HuH-7.5 (cell line): ENCODE data around the gene JMY.
A peak's percentile ranks its signal among the peaks of the same experiment; 100 is the strongest.
"Not testable (repeated sequence)": the region's sequence is repeated elsewhere in the genome, so short reads cannot be mapped to it uniquely, and the experiment has no call there.

ENCODE experiments used
- DNase-seq: peaks from one replicate; pipeline ENCODE4 v3.0.0; 2011; ENCODE audit warnings: low spot score

JMY gene

DNA sequence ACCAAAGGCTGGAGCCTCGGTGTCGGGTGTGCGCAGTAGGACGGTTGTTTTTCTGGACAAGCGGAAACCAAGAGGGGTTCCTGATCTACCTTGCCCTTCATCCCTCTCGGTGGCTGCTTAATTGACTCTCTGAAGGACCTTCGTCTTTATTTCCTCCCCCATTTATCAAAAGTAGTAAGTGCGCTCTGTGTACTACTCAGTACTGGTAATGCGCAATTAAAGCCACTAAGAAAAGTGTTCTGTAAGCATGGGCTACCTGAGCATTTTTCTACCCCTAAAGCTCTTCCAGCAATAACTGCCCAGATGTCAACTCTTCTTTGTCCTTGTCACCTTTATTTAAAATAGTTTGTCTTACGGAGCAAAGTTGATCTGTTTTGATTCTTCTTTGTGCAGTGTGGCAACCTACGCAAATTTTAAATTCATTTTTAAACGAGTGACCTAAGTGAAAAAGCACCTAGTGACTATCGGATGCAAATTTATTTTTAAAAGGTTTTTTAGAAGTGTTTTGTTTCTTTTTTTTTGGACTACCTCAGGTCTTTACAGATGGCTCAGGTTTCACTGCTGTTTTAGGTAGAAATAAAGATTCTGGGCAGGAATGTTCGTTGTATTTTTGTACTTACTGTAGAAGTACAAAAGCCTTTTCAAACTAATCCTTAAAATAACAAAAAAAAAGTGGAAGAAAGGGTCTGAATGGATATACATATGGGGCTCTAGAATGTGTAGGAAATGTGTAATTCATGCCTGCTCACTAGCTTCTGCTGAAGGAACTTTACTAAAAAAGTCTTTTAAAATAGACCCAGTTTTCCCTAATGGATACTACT is 2.0 kb downstream of the JMY start:
- DNase-seq, result no peak

DNA sequence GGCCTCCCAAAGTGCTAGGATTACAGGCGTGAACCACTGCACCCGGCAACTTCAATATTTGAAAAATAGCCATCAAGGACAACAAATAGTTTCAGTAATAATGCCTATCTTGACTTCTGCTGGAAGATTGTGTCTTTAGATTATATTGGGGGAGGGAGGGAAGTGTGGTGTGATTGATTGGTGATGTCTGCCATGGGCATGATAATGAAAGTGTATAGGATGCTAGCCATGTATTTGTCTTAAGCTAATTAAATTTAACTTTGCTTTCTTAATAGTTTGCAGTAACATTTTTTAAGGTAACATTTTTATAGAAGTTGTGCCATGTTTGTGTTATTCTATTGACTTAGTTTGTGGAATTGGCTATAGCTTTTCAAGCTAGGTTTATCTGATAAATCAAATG is 4.6 kb downstream of the JMY start:
- DNase-seq, result no peak

DNA sequence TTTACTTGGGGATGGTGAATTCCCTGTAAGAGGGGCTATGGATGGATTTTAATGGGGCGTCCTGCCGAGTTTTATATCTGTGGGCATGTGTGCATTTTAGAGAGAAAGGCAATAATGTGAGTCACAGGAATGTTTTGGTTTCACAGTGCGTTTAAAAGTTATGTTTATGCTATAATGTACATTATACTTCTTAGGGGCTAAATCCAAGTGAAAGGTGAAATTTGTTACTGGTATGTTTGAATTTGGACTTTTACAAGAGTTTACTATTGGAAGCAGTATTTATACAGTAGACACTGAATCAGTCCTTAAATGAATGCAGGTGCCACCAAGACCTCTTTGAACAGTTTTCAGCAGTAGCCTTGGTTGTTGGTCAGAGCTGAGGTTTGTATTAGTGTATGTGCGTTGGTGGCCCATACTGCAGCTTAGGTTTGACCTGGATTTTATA is 5.6 kb downstream of the JMY start:
- DNase-seq, result no peak

- DNase-seq, result no peak
Observed at GRCh38 chr5:79242242-79243039, 6.5 kb downstream of the JMY start.

DNA sequence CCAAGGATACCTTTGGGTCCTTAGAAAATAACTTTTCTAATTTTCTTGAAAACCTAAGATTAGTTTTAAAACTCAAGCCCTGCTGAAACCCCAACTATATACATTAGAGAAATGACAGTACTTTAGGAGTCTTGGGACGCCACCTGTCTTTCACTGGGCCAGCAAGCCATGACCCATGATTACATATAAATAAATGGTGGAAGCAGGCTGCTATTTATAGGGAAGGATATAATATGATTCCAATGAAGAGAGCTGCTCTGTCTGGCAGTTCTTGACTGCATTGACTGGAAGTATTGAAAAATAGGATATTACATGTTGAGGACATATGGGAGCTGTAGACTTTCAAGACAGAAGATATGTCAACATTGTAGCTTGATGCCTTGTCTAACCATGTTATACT is 7.3 kb downstream of the JMY start:
- no peak for DNase-seq

- not testable (repeated sequence) for DNase-seq
Observed at GRCh38 chr5:79254067-79254466, 18.1 kb downstream of the JMY start.

GRCh38 chr5:79255786-79256557 is 20.0 kb downstream of the JMY start:
- peak; percentile 18 for DNase-seq

DNA sequence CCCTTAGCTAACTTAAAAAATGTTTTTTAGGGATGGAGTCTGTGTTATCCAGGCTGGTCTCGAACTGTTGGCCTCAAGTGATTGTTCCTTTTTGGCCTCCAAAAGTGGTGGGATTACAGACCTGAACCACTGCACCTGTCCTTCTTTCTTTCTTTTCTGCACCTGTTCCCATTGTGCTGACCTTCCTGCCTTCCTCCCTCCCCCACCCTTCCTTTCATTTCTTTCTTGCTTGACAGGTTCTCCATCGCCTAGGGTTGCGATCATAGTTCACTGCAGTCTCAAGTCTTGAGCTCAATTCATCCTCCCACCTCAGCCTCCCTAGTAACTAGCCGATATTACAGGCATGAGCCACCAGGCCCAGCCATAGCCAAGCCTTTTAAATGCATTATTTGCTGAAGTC is 20.6 kb downstream of the JMY start:
- DNase-seq, result no peak

- no peak for DNase-seq
Observed at GRCh38 chr5:79257314-79257713, 21.4 kb downstream of the JMY start.

DNA sequence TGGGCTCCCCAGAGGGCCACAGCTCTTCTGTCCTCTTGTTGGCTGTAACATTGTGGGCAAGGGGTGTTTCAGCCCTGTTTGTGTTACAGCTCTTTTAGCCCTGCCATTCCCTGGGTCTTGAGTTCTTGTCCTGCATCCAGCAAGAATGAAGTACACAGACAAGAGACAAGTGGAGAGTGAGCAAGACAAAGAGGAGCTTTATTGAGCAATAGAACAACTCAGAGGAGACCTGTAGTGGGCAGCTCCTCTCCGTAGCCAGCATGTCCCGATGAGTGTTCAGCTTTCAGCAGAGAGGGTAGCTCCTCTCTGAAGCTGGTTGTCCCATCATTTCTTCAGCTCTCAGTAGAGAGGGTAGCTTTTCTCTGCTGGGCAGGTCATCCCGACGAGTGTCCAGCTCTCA is 22.9 kb downstream of the JMY start:
- DNase-seq, result no peak

GRCh38 chr5:79259383-79259782 is 23.5 kb downstream of the JMY start:
- no peak for DNase-seq

DNA sequence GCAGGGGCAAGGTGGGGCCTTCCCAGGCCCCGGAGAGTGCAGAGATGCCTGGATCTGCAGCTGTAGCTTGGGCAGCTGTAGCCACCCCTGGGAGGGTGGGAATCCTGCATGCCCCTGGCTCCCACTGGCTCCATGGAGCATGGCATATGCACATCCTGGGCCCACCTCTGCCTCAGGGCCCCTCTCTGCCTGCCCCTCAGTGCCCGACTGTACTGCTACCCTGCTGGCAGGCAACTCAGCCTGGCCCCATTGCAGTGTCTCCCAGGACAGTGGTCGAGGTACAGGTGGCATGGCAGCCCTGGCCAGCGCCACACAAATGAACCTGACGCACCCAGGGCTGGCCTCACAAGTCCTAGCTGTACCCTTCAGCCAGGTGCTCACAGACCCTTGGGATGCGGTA is 23.9 kb downstream of the JMY start:
- no peak for DNase-seq

GRCh38 chr5:79261897-79262296 is 26.0 kb downstream of the JMY start:
- DNase-seq, result no peak

DNA sequence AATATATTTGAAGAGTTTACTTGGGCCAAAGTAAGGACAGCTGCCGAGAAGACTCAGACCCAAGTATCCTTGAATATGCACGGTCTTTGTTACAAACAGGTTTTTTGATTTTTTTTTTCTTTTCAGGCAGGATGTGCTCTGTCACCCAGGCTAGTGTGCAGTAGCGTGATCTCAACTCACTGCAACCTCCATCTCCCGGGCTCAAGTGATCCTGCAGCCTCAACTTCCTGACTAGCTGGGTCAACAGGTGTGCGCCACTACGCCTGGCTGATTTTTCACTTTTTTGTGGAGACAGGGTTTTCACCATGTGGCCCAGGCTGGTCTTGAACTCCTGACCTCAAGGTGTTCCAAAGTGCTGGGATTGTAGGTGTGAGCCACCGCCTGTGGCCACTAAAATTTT is 27.4 kb downstream of the JMY start:
- DNase-seq, result no peak

DNA sequence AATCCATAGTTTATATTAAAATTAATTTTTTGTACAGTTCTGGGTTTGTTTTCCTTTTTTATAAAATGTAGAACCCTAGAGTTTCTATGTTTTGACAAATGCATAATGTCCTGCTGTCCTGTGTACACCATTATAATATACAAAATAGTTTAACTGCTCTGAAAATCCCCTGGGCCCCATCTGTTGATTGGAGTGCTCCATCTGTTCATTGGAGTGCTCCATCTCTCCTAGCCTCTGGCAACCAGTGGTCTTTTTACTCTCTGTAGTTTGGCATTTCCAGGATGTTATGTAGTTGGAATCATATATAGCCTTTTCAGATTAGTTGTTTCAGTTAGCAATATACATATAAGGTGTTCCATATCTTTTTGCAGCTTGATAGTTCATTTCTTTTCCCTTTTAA is 31.2 kb downstream of the JMY start:
- DNase-seq, result no peak

DNA sequence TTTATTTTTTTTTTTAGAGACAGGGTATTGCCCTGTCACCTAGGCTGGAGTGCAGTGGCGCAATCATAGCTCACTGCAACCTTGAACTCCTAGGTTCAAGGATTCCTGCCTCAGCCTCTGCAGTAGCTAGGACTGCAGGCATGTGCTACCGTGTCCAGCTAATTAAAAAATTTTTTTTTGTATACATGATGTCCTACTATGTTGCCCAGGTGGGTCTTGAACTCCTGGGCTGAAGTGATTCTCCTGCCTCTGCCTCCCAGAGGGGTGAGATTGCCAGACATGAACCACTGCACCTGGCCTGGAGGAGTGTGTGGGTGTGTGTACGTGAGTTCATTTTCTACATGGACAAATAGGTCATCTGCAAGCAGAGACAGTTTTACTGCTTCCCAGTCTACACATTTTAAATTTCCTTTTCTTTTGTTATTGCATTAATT is 33.8 kb downstream of the JMY start:
- DNase-seq, result no peak

GRCh38 chr5:79273341-79273740 is 37.4 kb downstream of the JMY start:
- no peak for DNase-seq

DNA sequence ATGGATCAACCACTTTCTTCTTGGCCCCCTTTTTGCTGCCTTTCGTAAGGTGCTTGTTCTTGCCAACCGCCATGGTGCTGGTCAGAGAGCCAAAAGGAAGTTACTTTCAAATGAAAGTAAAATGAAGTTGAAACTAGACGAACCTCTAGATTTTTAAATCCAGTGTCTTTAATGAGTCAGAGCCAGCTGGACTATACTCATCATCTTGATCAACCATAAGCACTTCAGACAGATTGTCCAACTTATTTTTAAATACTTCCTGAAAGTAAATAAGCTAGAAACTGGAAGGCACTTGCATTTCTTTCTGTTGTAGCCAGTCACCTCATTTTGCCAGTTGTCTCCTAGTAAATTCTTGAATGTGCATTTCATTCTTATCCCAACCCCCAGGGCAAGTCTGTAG is 48.9 kb downstream of the JMY start:
- no peak for DNase-seq

DNA sequence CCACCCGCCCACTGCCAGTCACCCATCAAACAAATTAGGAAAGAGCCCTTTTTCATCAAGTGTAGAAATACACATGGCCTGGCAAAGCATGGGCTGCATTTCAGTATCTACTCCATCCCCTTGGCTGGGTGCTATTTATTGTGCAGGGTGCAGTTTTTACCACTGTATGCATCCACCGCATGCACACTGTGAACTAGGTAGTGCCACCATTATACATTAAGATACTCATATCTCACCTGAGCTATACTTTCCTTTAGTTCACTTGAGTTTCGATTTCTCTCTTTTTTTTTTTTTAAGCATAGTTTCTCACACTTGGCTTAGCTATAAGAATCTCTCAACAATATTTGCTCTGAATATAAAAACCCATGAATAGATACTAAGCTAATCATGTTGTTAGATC is 49.4 kb downstream of the JMY start:
- DNase-seq, result no peak

GRCh38 chr5:79285833-79286232 is 49.9 kb downstream of the JMY start:
- DNase-seq, result no peak

DNA sequence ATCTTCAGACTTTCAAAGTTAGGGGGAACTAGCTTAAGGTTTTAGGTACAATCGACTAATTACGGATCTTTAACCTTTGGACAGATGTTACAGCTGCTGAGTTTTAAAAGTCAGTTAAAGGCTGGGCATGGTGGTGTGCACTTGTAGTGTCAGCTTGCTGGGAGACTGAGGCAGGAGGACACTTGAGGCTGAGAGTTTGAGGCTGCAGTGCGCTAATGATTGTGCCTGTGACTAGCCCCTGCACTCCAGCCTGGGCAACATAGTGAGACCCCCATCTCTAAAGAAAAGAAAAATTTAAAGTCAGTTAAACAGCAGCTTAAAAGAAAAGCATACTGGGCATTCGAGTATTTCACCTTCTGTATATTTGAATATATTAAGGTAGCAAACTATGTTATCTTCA is 51.4 kb downstream of the JMY start:
- no peak for DNase-seq

- DNase-seq, result no peak
Observed at GRCh38 chr5:79287907-79288306, 52.0 kb downstream of the JMY start.

DNA sequence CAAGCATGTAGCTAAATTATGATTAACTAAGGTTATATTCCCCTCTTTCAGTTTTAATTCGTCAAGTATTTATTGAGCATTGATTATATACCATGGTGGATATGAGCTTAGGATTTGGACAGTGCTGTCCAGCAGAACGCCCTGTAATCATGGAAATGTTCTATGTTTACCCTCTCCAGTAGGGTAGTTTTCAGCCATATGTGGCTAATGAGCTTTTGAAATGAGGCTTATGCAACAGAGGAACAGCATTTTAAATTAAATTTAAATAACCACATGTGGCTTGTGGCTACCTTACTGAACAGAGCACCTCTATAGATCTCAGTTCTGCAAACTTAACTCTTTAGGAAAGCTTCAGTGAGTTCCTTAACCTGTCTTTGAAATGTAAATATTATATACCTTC is 59.1 kb downstream of the JMY start:
- DNase-seq, result no peak
